ENCODE data around the gene NGLY1.

The NGLY1 gene

DNA sequence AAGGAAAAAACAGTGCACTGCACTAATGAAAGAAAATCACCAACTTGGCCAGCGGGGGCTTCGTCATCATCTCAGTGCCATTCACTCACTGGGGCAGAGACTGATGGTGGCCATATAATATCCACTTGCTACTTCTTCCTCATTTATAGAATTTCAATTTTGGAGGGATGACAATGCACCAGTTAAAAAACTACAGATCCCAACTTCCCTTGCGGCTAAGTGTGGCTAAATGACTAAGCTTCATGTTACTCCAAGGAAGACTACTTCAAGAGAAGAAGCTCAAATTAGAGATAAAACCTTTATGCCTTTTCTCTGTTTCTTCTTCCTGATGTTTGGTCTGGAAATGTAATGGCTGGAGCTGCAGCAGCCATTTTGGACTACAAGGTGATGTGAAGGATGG, 38.8 kb downstream of the NGLY1 start:
- WGBS (ENCODE audit: insufficient coverage): no CpG with 5 or more reads among the region's 3 CpGs
- H3K36me3 ChIP-seq (ENCODE audit: control insufficient read depth in 4 of 4, insufficient read depth in 4 of 4, low read length in 3 of 4): peaks cover 19 to 61% (median 40%) of the 10 kb centered on the region in 4 experiments
- no peaks in the 10 kb centered on the region for H3K4me1 ChIP-seq (ENCODE audit: control extremely low read depth in 1 of 4, control insufficient read depth in 4 of 4, insufficient read depth in 4 of 4, low read length in 3 of 4)
- no peaks in the 10 kb centered on the region for H3K27me3 ChIP-seq (replicated peaks in 2 of 5; ENCODE audit: control insufficient read depth in 4 of 5, insufficient read depth in 5 of 5, low read length in 4 of 5)
- ChIA-PET POLR2A (no interaction called here), CTCF (interaction anchor here (1.5 kb wide), 1 partner anchor 97 kb away, joined by 3 read pairs; no protein-coding TSS in a partner anchor)
- H3K27ac ChIP-seq (ENCODE audit: insufficient read depth in 1 of 2, low read depth in 1 of 2, low read length in 2 of 2, poor library complexity in 1 of 2, severe bottlenecking in 2 of 2): no peak overlapping the region
- H3K4me3 ChIP-seq (ENCODE audit: control insufficient read depth in 1 of 7, extremely low read depth in 1 of 7, insufficient read depth in 4 of 7, low read depth in 2 of 7, low read length in 6 of 7): no peak overlapping the region
- peak in 2 of 3 donors; percentile 34 to 39 for DNase-seq
- no peaks in the 10 kb centered on the region for H3K9me3 ChIP-seq (ENCODE audit: control extremely low read depth in 1 of 5, control insufficient read depth in 4 of 5, insufficient read depth in 2 of 5, low read depth in 1 of 5, low read length in 4 of 5)

DNA sequence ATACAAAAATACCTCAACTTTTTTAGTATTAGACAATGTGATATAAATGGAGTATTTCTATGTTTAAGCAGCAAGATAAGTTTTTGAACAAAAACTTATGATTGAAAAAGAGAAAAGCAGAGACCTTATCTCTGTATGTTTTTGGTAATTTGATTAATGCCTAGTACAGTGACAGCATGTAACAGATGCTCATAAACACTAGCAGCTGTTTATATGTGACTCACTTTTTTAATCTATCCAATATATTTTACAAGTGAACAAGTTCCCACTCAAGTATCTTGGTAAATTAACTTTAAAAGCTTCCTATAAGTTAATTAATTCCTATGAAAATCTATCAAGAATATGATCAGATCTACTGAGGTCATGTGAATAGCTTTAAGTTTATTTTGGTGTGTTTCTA, 55.1 kb downstream of the NGLY1 start:
- no peak overlapping the region for H3K27ac ChIP-seq (ENCODE audit: insufficient read depth in 1 of 2, low read depth in 1 of 2, low read length in 2 of 2, poor library complexity in 1 of 2, severe bottlenecking in 2 of 2)
- H3K4me1 ChIP-seq (ENCODE audit: control extremely low read depth in 1 of 4, control insufficient read depth in 4 of 4, insufficient read depth in 4 of 4, low read length in 3 of 4): peaks cover 0 to 3% (median 0%) of the 10 kb centered on the region in 4 experiments
- ChIA-PET CTCF (interaction anchor here (1.2 kb wide), 1 partner anchor 9 kb away, joined by 3 read pairs; no protein-coding TSS in a partner anchor), POLR2A (interaction anchor here (0.6 kb wide), 1 partner anchor 13 kb away, joined by 3 read pairs; no protein-coding TSS in a partner anchor)
- no peaks in the 10 kb centered on the region for H3K9me3 ChIP-seq (ENCODE audit: control extremely low read depth in 1 of 5, control insufficient read depth in 4 of 5, insufficient read depth in 2 of 5, low read depth in 1 of 5, low read length in 4 of 5)
- DNase-seq: no peak
- peaks cover 21 to 67% (median 44%) of the 10 kb centered on the region in 4 experiments for H3K36me3 ChIP-seq (ENCODE audit: control insufficient read depth in 4 of 4, insufficient read depth in 4 of 4, low read length in 3 of 4)
- no peaks in the 10 kb centered on the region for H3K27me3 ChIP-seq (replicated peaks in 2 of 5; ENCODE audit: control insufficient read depth in 4 of 5, insufficient read depth in 5 of 5, low read length in 4 of 5)
- no peak overlapping the region for H3K4me3 ChIP-seq (ENCODE audit: control insufficient read depth in 1 of 7, extremely low read depth in 1 of 7, insufficient read depth in 4 of 7, low read depth in 2 of 7, low read length in 6 of 7)

DNA sequence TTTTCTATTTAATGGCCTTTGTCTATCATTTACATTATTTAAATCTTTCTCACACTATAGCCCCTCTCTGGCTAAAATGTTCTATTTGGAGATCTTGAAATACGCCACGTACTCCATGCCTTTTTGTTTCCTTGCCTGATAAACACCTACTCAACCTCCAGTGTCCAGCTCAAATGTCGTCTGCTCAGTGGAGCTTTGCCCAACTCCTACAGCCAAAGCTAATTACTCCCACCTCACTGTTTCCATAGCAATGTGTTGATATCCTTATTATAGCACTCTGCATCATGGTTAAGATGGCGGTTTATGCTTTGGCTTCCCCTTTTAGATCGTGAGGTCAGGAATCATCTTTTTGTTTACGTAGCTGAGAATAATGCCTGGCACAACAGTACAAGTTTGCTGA, 55.9 kb downstream of the NGLY1 start:
- 93% methylated on average over 4 of the region's 6 CpGs for WGBS (ENCODE audit: insufficient coverage)
- Histone ChIP-seq H3K9me3 (ENCODE audit: control extremely low read depth in 1 of 5, control insufficient read depth in 4 of 5, insufficient read depth in 2 of 5, low read depth in 1 of 5, low read length in 4 of 5) (no peaks in the 10 kb centered on the region), H3K27me3 (replicated peaks in 2 of 5; ENCODE audit: control insufficient read depth in 4 of 5, insufficient read depth in 5 of 5, low read length in 4 of 5) (no peaks in the 10 kb centered on the region), H3K36me3 (ENCODE audit: control insufficient read depth in 4 of 4, insufficient read depth in 4 of 4, low read length in 3 of 4) (peaks cover 24 to 60% (median 39%) of the 10 kb centered on the region in 4 experiments), H3K27ac (ENCODE audit: insufficient read depth in 1 of 2, low read depth in 1 of 2, low read length in 2 of 2, poor library complexity in 1 of 2, severe bottlenecking in 2 of 2) (no peak overlapping the region), H3K4me3 (ENCODE audit: control insufficient read depth in 1 of 7, extremely low read depth in 1 of 7, insufficient read depth in 4 of 7, low read depth in 2 of 7, low read length in 6 of 7) (no peak overlapping the region), H3K4me1 (ENCODE audit: control extremely low read depth in 1 of 4, control insufficient read depth in 4 of 4, insufficient read depth in 4 of 4, low read length in 3 of 4) (no peaks in the 10 kb centered on the region)
- POLR2A ChIA-PET: interaction anchor here (1.4 kb wide), 1 partner anchor 30 kb away, joined by 4 read pairs; no protein-coding TSS in a partner anchor
- CTCF ChIA-PET: interaction anchor here (0.8 kb wide), 1 partner anchor 12 kb away, joined by 3 read pairs; no protein-coding TSS in a partner anchor
- DNase-seq: no peak

DNA sequence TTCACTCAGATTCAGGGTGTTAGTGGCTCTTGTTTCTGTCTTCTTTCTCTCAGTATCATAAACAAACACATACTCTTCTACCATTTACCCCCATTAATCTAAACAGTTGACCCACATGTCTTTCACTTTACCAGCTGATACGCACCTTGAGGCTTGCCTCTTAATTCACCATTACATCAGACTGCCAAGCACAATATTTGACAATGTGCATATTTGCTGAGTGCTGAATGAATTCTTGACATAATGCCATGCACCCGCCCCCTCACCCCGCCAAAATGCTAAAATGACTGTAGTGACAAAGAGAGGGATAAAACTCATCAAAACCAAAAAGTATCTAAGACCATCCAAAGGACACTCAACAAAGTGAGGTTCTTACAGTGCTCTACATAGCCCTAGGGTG, 57.4 kb downstream of the NGLY1 start:
- DNase-seq: no peak
- no peak overlapping the region for H3K27ac ChIP-seq (ENCODE audit: insufficient read depth in 1 of 2, low read depth in 1 of 2, low read length in 2 of 2, poor library complexity in 1 of 2, severe bottlenecking in 2 of 2)
- H3K9me3 ChIP-seq (ENCODE audit: control extremely low read depth in 1 of 5, control insufficient read depth in 4 of 5, insufficient read depth in 2 of 5, low read depth in 1 of 5, low read length in 4 of 5): no peaks in the 10 kb centered on the region
- no CpG with 5 or more reads among the region's 3 CpGs for WGBS (ENCODE audit: insufficient coverage)
- ChIA-PET CTCF (no interaction called here), POLR2A (no interaction called here)
- peaks cover 24 to 52% (median 34%) of the 10 kb centered on the region in 4 experiments for H3K36me3 ChIP-seq (ENCODE audit: control insufficient read depth in 4 of 4, insufficient read depth in 4 of 4, low read length in 3 of 4)
- no peak overlapping the region for H3K4me3 ChIP-seq (ENCODE audit: control insufficient read depth in 1 of 7, extremely low read depth in 1 of 7, insufficient read depth in 4 of 7, low read depth in 2 of 7, low read length in 6 of 7)
- H3K4me1 ChIP-seq (ENCODE audit: control extremely low read depth in 1 of 4, control insufficient read depth in 4 of 4, insufficient read depth in 4 of 4, low read length in 3 of 4): no peaks in the 10 kb centered on the region
- no peaks in the 10 kb centered on the region for H3K27me3 ChIP-seq (replicated peaks in 2 of 5; ENCODE audit: control insufficient read depth in 4 of 5, insufficient read depth in 5 of 5, low read length in 4 of 5)

DNA sequence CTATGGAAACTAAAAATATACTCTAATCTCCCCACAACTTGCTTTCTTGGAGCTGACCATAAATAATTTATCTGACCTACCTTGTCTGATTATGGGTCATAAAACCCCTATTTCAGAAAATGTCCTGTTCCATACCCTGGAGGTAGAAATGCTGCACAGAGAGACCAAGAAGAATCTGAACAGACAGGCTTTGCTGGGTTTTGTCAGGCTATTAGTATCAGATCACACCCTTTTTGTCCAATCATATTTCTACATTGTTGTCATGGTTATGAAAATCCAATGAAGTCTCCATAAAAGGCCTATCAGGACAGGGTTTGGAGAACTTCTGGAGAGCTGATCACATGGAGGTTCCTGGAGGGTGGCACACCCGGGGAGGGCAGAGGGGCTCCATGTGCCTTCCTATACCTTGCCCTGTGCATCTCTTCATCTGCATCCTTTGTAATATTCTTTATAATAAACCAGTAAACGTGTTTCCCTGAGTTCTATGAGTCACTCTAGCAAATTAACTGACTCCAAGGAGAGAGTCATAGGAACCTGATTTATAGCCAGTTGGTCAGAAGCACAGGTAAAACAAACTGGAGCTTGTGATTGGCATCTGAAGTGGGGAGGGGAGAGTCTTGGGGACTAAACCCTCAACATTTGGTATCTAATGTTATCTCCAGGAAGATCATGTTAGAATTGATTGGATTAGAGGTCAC, 58.1 kb downstream of the NGLY1 start:
- CTCF ChIA-PET: no interaction called here
- H3K27ac ChIP-seq (ENCODE audit: insufficient read depth in 1 of 2, low read depth in 1 of 2, low read length in 2 of 2, poor library complexity in 1 of 2, severe bottlenecking in 2 of 2): no peak overlapping the region
- H3K4me3 ChIP-seq (ENCODE audit: control insufficient read depth in 1 of 7, extremely low read depth in 1 of 7, insufficient read depth in 4 of 7, low read depth in 2 of 7, low read length in 6 of 7): no peak overlapping the region
- no peaks in the 10 kb centered on the region for H3K27me3 ChIP-seq (replicated peaks in 2 of 5; ENCODE audit: control insufficient read depth in 4 of 5, insufficient read depth in 5 of 5, low read length in 4 of 5)
- H3K9me3 ChIP-seq (ENCODE audit: control extremely low read depth in 1 of 5, control insufficient read depth in 4 of 5, insufficient read depth in 2 of 5, low read depth in 1 of 5, low read length in 4 of 5): no peaks in the 10 kb centered on the region
- H3K36me3 ChIP-seq (ENCODE audit: control insufficient read depth in 4 of 4, insufficient read depth in 4 of 4, low read length in 3 of 4): peaks cover 24 to 48% (median 34%) of the 10 kb centered on the region in 4 experiments
- no peaks in the 10 kb centered on the region for H3K4me1 ChIP-seq (ENCODE audit: control extremely low read depth in 1 of 4, control insufficient read depth in 4 of 4, insufficient read depth in 4 of 4, low read length in 3 of 4)
- no CpG with 5 or more reads among the region's 2 CpGs for WGBS (ENCODE audit: insufficient coverage)
- POLR2A ChIA-PET: no interaction called here
- DNase-seq: no peak

DNA sequence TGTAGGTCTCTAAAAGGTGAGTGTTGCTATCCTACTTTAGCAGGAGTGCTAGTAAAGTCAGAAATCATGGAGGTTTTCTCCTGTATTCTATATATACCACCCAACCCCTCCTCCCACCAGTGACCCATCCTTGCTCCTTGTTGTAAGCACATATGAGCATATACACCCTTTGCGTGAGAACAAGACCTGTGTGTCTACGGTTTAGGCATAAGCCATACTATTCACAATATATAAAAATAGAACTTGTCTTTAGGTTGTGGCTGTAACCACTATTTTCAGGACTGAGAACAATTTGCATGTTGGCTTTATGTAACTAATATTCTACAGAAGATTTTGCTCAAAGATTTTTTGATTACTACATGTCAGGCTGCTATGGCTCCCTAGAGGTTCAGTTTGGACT, 59.4 kb downstream of the NGLY1 start:
- DNase-seq: no peak

DNA sequence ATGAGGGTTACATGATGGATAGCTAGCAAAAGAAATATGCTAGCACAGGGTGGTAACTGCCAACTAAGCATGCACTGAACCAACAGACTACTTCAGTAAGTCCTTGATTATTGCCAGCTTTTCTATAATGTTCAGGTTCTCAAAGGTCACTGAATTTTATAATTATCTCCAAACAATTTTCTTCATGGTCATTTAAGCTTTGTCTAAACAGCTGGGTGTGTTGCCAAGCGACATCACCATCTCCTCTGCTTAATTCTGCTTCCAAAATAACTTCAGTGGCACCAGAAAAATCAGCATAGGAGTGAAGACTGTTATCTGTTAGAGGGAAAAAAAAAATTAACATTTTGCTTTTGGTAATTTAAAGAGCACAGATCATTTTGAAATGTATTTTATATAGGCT, 63.9 kb downstream of the NGLY1 start:
- peaks cover 0 to 3% (median 0%) of the 10 kb centered on the region in 5 experiments for H3K9me3 ChIP-seq (ENCODE audit: control extremely low read depth in 1 of 5, control insufficient read depth in 4 of 5, insufficient read depth in 2 of 5, low read depth in 1 of 5, low read length in 4 of 5)
- ChIA-PET CTCF (no interaction called here), POLR2A (no interaction called here)
- H3K4me3 ChIP-seq (ENCODE audit: control insufficient read depth in 1 of 7, extremely low read depth in 1 of 7, insufficient read depth in 4 of 7, low read depth in 2 of 7, low read length in 6 of 7): no peak overlapping the region
- no peaks in the 10 kb centered on the region for H3K27me3 ChIP-seq (replicated peaks in 2 of 5; ENCODE audit: control insufficient read depth in 4 of 5, insufficient read depth in 5 of 5, low read length in 4 of 5)
- no peaks in the 10 kb centered on the region for H3K4me1 ChIP-seq (ENCODE audit: control extremely low read depth in 1 of 4, control insufficient read depth in 4 of 4, insufficient read depth in 4 of 4, low read length in 3 of 4)
- H3K27ac ChIP-seq (ENCODE audit: insufficient read depth in 1 of 2, low read depth in 1 of 2, low read length in 2 of 2, poor library complexity in 1 of 2, severe bottlenecking in 2 of 2): no peak overlapping the region
- DNase-seq: no peak
- WGBS (ENCODE audit: insufficient coverage): no CpG with 5 or more reads among the region's 1 CpG
- H3K36me3 ChIP-seq (ENCODE audit: control insufficient read depth in 4 of 4, insufficient read depth in 4 of 4, low read length in 3 of 4): peaks cover 4 to 14% (median 13%) of the 10 kb centered on the region in 4 experiments

More for the DNA sequence above, 59.4 kb downstream of the NGLY1 start:
- Histone ChIP-seq H3K4me3 (ENCODE audit: control insufficient read depth in 1 of 7, extremely low read depth in 1 of 7, insufficient read depth in 4 of 7, low read depth in 2 of 7, low read length in 6 of 7) (no peak overlapping the region), H3K27me3 (replicated peaks in 2 of 5; ENCODE audit: control insufficient read depth in 4 of 5, insufficient read depth in 5 of 5, low read length in 4 of 5) (no peaks in the 10 kb centered on the region), H3K27ac (ENCODE audit: insufficient read depth in 1 of 2, low read depth in 1 of 2, low read length in 2 of 2, poor library complexity in 1 of 2, severe bottlenecking in 2 of 2) (no peak overlapping the region), H3K36me3 (ENCODE audit: control insufficient read depth in 4 of 4, insufficient read depth in 4 of 4, low read length in 3 of 4) (peaks cover 20 to 49% (median 32%) of the 10 kb centered on the region in 4 experiments), H3K9me3 (ENCODE audit: control extremely low read depth in 1 of 5, control insufficient read depth in 4 of 5, insufficient read depth in 2 of 5, low read depth in 1 of 5, low read length in 4 of 5) (no peaks in the 10 kb centered on the region), H3K4me1 (ENCODE audit: control extremely low read depth in 1 of 4, control insufficient read depth in 4 of 4, insufficient read depth in 4 of 4, low read length in 3 of 4) (no peaks in the 10 kb centered on the region)
- POLR2A ChIA-PET: no interaction called here
- no CpG with 5 or more reads among the region's 2 CpGs for WGBS (ENCODE audit: insufficient coverage)
- CTCF ChIA-PET: interaction anchor here (1.1 kb wide), 2 partner anchors 15 to 76 kb away, joined by 3 read pairs; no protein-coding TSS in a partner anchor
